ENCODE results near the gene DOHH. TPM values are rescaled to one million over a fixed set of nuclear protein-coding genes. Genes with fewer than 3 reads are reported as not detected.
A peak's percentile ranks its signal among the peaks of the same experiment; 100 is the strongest.
"Not testable (repeated sequence)": the region's sequence is repeated elsewhere in the genome, so short reads cannot be mapped to it uniquely, and the experiment has no call there.

The DOHH gene
- total RNA-seq, 1 experiment from 2014 or later: 19.1 TPM

DNA sequence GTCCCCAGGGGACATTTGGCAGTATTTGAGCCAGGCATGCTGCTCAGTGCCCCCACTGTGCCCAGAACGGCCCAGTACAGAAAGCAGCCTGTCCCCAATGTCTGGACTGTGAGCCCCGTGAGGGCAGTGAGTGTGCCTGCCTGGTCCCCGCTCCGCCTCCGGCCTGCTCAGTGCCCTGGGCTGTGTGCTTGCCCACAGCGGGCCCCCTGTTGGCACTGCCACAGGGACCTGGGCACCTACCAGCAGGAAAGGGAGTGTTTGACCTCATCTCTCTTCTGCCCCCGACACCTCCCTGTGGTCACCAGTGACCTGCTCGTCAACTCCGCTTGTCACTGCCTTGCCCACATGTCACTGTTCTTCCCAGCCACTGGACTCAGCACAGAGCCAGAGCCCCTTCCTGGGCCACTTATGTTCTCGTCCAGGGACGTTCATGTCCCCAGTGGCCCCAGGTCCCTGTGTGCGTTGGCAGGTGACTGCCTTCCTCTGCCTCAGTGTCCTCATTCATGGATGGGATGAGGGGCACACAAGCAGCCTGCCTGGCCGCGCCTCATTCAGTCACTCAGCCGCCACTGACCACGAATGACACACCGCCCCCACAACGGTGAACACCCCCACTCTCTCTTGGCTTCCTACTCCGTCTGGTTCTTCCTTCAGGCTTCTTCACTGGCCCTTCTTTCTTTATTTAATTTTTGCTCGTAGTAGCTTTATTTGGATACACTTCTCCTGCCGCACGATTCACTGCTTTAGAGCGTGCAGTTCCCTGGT is 8.5 kb upstream of the DOHH start:
- no peak for DNase-seq (ENCODE audit: low read depth)

DNA sequence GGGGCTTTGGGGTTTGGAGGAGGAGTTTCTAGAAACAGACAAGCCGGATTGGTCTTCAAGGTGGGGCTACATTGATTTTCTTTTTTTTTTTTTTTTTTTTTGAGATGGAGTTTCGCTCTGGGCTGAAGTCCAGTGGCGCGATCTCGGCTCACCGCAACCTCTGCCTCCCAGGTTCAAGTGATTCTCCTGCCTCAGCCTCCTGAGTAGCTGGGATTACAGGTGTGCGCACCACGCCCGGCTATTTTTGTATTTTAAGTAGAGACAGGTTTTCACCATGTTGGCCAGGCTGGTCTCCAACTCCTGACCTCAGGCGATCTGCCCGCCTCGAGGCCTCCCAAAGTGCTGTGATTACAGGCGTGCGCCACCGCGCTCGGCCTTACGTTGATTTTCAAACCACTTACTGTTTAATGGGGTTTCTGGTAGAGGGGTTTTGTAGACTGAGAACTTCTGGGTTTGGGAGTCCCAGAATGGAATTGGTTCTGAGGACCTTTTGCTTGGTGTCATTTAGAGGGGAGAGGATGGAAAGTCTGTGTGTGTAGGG is 7.7 kb upstream of the DOHH start:
- in situ Hi-C loops (cut with HindIII; ENCODE audit: low pct_unique_long_range_greater_than_20kb, low sequenced_read_pairs); DNase-seq (ENCODE audit: low read depth): not testable (repeated sequence)

More for the DNA sequence above, 8.5 kb upstream of the DOHH start:
- in situ Hi-C loops (cut with HindIII; ENCODE audit: low pct_unique_long_range_greater_than_20kb, low sequenced_read_pairs): no loop called here

DNA sequence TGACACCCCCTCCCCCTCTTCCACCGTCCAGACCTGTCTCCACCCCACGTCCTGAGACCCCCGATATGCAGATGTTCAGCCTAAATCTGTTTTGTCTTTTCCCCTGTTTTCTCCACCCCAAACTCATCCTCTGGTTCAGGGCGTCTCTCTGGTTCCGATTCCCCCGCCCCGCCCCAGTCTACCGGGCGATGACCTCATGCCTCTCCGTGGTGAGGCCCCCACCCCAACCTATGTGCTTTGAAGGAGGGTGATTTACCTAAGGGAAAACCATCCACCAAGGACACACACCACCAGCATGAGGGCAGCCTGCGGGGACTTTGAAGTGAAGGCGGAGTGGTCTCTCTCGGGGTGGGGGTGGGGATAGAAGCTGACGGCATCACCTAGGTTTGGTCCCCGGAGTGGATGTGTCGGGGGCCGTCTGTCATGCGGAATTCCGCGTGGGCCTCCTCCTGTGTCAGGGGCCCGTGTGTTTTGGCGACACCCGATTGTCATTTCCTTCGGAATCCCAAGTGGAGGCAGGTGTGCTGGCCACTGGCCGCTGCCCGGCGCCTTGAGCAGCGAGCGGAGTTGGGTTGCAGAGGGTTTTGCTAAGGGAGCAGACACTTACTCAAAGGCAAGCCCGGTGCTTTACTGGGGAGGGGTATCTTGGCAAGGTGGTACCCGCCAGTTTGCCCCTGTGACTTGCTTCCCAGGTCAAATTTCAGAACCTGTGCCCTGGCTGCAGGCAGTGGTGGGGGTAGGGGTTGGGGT is 7.1 kb upstream of the DOHH start:
- in situ Hi-C loops (cut with HindIII; ENCODE audit: low pct_unique_long_range_greater_than_20kb, low sequenced_read_pairs): no loop called here
- no peak for DNase-seq (ENCODE audit: low read depth)

DNA sequence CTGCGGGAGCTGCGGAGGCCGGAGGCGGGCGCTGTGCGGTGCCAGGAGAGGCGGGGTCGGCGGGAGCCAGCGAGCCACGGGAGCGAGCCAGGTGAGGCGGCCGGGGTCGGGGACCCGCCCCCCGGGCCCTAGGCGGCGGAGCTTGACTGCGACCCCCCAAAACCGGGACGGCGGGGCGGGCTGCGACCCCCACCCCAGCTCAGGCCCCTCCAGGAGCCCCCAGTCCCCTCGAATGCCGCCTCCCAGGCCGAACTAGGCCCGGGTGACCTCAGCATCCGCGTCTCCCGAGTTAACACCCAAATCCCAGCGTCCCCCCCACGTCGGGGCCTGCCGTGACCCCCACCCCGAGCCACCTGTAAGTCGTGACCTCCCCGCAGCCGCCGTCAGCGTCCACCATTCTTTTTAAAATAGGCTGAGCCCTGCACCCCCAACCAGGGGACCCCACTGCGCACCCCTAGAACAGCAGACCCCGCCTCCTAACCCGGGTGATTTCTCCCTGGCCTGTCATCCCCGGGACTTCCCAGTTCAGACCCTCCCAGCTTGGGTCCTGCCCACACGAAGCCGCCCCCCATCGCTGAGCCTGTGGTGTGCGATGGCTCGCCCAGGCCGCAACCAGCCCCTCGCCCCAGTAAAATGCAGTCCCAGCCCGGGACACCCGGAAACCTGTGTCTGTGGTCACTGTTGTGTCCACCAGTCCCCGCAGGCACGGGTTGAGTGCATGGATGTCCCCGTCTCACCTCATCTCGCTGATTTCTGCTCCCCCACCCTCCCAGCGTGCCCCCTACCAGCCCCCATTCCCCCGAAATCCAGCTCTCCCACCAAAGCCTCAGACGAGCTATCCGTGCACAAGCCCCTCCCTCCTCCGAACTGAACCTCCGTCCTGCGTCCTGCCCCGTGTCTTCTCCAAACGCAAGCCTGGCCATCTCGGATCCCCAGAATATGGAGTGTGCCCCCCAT is 6.2 kb upstream of the DOHH start:
- in situ Hi-C loops (cut with HindIII; ENCODE audit: low pct_unique_long_range_greater_than_20kb, low sequenced_read_pairs): no loop called here
- DNase-seq (ENCODE audit: low read depth): no peak

DNA sequence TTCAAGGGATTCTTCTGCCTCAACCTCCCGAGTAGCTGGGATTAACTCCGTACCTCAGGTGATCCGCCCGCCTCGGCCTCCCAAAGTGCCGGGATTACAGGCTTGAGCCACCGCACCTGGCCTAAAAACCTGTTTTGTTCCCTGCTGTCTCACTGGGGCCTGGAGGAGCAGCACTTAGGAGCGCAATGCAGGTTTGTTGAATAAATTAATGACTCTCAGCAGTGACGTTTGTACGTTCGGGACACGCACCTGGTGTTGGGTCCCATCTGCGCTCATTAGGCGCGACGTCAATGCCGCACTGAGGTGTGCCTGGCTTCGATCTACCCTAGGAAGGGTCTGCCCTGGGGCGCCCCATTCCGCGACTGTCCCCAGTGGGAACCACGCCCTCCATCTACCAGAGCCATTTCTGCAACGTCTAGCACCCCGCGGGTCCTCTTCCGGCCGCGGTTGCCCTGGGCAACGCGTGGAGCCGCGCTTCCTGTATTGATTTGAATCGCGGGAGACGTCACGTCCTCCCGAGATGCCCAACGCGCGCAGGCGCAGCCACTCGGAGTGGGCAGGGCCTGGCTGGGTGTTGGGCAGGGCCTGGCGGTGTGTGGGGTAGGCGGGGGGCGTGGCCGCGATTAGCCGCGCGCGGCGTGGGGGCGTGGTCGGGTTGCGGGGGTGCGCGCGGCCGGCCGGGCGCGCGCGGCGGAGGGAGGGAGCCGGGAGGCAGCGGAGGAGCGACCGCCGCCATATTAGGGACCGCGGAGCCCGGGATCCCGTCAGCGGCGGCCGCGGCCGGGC is 5.3 kb upstream of the DOHH start, which contains the start of gene FZR1:
FZR1 (plus strand) TSS at position 714 of the 786 bp plus-strand sequence. CDS start 16,679 bp downstream, outside the sequence.
- DNase-seq (ENCODE audit: low read depth): peak; percentile 93
- in situ Hi-C loops (cut with HindIII; ENCODE audit: low pct_unique_long_range_greater_than_20kb, low sequenced_read_pairs): no loop called here

DNA sequence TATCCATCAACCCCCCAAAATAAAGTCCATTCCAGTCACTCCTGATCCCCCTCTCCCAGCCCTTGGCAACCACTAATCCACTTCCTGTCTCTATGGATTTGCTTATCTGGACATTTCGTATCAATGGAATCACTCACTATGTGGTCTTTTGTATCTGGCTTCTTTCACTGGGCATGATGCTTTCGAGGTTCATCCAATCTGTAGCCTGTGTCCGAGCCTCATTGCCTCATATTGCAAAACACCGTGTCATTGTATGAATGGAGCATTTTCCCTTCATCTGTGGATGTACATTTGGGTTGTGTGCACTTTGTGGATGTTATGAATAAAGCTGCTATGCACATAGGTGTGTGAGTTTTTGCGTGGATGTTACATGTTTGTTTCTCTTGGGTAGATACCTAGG is 4.3 kb upstream of the DOHH start:
- in situ Hi-C loops (cut with HindIII; ENCODE audit: low pct_unique_long_range_greater_than_20kb, low sequenced_read_pairs): no loop called here
- no peak for DNase-seq (ENCODE audit: low read depth)

DNA sequence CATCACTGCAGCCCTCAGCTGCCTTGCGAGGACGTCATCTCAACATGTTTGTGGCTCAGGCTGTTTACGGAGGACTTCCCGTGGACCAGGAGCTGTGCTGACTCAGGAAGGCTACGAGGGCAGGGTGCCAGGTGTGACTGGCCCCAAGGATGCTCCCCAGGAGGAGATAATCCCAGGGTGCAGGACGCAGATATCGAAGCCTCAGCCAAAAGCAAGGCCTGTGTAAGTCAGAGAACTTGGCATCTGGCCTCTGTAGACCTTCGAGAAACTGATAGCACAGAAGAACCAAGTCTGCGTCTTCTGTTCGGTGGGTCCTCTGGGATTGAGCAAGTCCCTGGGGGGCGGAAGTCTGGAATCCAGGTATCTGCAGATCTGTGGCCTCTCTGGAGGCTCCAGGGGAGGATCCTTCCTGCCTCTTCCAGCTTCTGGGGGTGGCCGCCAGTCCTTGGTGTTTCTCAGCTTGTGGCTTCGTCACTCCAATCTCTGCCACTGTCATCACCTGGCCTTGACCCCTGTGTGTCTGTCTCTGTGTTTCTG is 2.6 kb upstream of the DOHH start:
- no peak for DNase-seq (ENCODE audit: low read depth)
- in situ Hi-C loops (cut with HindIII; ENCODE audit: low pct_unique_long_range_greater_than_20kb, low sequenced_read_pairs): no loop called here

DNA sequence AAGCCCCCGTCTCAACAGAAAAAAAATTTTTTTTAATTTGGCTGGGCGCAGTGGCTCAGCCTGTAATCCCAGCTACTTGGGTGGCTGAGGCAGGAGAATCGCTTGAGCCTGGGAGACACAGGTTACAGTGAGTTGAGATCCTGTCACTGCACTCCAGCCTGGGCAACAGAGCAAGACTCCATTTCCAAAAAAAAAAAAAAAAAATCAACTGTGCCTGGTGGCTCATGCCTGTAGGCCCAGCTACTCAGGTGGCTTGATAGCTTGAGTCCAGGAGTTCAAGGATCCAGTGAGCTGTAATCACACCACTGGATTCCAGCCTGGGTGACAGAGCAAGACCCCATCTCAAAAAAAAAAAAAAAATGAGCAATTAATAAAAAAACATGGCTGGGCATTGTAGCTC is 1.3 kb upstream of the DOHH start:
- in situ Hi-C loops (cut with HindIII; ENCODE audit: low pct_unique_long_range_greater_than_20kb, low sequenced_read_pairs): no loop called here
- no peak for DNase-seq (ENCODE audit: low read depth)

DNA sequence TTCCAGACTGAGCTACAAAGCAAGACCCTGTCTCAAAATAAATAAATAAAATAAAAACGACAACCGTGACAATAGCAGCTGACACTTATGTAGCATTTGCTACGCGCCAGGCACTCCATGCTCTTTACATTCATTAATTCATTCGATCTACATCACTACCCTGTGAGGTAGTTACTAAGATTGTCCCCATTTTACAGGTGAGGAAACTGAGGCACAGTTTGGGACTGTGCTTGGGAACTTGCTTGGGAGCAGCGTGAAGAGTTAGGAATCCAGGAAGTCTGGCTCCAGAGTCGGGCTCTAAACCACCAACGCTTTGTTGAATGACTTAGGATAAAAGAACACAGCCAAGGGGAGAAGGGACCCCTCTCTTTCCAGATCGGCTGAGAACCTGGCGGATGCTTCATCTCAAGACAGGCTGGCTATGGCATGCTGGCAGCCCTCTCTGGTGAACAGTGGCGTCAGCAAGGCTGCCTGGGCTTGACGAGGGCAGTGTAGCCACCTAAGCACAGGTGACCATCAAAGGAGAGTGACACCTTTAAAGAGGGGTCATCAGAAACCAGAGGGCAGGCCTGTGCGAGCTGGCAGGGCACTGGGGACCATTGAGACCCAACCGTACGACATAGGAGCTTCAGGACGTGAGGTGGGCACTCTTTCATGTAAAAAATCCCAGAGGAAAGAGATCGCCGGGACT is 591 bp downstream of the DOHH start:
- in situ Hi-C loops (cut with HindIII; ENCODE audit: low pct_unique_long_range_greater_than_20kb, low sequenced_read_pairs): no loop called here
- no peak for DNase-seq (ENCODE audit: low read depth)

DNA sequence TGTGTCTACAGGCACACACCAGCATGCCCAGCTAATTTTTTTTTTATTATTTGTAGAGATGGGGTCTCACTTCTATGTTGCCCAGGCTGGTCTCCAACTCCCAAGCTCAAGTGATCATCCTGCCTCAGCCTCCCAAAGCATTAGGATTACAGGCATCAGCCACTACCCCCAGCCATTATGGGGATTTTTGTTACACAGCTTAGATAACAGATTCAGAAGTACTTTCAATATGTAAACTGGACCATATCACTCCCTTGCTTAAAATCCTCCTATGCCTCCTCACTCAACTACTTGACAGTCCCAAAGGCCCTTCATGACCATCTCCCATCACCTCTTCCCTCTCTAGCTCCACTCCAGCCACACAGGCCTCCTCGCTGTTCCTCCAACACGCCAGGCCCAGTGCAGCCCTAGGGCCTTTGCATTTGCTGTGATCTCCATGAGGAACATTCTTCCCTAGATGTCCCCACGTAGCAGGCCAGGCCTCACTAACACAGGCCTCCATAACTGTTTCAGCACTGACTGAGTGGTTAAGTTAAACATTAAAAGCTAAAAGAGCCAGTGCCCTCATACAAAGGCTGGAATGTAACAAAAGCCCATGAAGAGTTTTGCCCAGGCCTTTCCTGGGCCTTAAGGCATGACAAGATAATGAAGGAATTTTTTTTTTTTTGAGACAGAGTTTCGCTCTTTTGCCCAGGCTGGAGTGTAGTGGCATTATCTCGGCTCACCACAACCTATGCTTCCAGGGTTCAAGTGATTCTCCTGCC is 2.5 kb downstream of the DOHH start:
- in situ Hi-C loops (cut with HindIII; ENCODE audit: low pct_unique_long_range_greater_than_20kb, low sequenced_read_pairs): no loop called here
- no peak for DNase-seq (ENCODE audit: low read depth)

DNA sequence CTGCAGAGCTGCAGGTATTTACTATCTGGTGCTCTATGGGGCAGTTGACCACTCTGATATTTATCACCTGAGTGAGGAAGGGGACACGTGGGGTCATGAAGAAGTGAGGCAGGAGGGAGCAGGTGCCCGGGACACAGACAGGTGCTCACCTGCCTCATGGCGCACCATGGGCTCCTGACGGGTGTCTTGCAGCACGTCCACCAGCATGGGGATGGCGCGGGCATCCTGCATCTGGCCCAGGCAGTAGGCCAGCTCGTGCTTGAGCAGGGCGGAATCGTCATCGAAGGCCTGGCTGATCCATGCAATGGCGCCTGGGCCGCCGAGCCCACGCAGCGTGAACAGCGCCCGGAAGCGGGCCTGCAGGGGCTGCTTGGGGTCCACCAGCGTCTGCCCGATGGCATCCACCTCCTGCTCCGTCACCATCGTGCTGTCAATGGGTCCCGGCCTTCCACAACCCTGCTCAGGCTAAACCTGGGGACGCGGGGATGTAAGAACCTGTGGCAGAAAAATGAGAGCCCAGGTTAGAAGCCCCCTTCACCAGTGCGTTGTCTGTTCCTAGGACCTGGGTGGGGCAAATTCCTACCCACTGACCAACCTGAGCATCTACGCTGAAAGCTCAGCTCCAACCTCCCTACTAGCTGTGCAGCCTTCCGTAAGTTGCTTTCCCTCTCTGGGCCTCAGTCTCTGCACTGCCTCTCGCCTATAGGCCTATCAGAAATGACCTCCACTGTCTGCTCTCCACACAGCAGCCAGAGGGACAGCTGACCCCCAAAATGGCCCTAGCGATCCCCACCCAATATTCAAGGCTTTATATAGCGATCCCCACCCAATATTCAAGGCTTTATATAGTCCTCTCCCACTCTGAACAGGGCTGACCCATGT is 3.8 kb downstream of the DOHH start:
- no peak for DNase-seq (ENCODE audit: low read depth)
- in situ Hi-C loops (cut with HindIII; ENCODE audit: low pct_unique_long_range_greater_than_20kb, low sequenced_read_pairs): no loop called here

DNA sequence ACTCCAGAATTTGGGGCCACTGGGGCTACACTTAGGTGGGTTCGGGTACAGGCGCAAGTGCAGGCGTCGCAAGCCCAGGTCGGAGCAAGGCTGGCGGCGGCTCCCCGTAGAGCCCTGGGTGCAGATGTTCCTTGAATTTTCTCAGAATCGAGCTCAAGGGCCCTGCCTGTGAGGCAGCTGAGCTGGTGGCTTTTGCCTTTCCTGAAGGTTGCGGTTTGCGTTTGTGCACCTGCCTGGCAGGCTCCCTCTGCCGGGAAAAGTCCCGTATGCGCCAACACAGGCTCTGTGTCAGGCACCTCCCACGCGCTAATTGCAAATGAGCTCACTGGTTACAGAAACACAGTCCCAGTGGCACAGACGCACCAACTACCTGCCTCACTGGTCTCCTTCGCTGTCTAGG is 5.9 kb downstream of the DOHH start:
- in situ Hi-C loops (cut with HindIII; ENCODE audit: low pct_unique_long_range_greater_than_20kb, low sequenced_read_pairs): no loop called here
- no peak for DNase-seq (ENCODE audit: low read depth)

DNA sequence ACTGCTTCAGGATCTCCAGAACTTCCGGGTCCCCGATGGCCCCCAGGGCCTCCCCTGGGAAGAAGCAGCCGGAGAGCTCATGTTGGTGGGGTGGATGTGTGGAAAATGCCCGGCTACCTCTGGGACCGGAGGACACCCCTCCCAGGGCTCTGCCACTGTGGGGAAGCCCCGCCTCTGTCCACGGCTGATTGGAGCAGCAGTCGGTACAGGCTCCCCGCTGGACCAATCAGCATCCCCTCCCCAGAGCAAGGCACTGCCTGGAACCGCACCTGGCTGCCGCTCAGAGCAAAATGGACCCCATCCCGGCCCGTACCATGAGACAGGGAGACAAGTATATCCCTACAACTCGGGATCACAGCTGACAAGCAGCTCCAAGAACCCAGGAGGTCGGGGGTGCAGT is 6.4 kb downstream of the DOHH start:
- in situ Hi-C loops (cut with HindIII; ENCODE audit: low pct_unique_long_range_greater_than_20kb, low sequenced_read_pairs): no loop called here

DNA sequence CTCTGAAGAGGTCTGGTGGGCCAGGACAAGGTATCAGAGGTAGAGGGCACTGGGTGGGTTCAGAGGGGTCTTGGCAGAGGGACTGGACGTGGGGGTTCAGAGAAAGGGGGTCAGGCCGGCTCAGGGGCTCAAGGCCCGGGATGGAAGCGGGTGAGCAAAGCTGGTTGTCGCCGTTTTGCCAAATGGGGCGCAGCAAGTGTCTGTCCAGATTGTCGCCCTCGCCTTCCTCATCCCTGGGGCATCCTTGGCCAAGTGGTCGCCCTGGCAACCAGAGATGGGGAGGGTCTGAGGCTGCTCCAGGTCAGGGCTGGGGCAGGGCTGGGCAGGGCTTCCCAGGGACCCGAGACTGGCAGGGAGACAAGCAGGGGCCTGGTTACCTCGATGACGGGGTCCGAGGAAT is 6.8 kb downstream of the DOHH start:
- in situ Hi-C loops (cut with HindIII; ENCODE audit: low pct_unique_long_range_greater_than_20kb, low sequenced_read_pairs): no loop called here
- DNase-seq (ENCODE audit: low read depth): no peak

More for the DNA sequence above, 6.4 kb downstream of the DOHH start:
- no peak for DNase-seq (ENCODE audit: low read depth)

DNA sequence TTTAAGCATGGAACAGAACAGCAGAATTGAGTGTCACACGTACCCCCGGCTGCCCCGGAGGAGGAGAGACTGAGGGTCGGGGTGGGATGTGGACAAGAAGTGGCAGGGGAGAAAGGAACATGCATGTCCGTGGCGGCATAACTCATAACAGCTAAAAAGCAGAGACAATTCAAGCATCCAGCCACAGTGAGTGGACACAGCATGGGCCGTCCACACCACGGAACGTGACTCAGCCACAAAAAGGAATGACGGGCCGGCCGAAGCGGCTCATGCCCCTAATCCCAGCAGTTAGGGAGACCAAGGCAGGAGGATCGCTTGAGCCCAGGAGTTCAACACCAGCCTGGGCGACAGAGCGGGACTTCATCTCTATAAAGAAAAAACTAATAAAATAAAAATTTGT is 7.6 kb downstream of the DOHH start:
- in situ Hi-C loops (cut with HindIII; ENCODE audit: low pct_unique_long_range_greater_than_20kb, low sequenced_read_pairs): no loop called here
- no peak for DNase-seq (ENCODE audit: low read depth)

Data from Caki2 (cell line).